ENCODE data around the gene CROCC2.

The CROCC2 gene

GRCh38 chr2:240986787-240987411, 80.8 kb downstream of the CROCC2 start:
- peak overlapping the region; percentile 82 for H3K9ac ChIP-seq
- H3K36me3 ChIP-seq, result no peaks in the 10 kb centered on the region
- H3K4me1 ChIP-seq, result peaks cover 90% of the 10 kb centered on the region
- H3K27me3 ChIP-seq, result peaks cover 9% of the 10 kb centered on the region; the same call in 1 of the 2 replicates
- H4K20me1 ChIP-seq, result no peaks in the 10 kb centered on the region
- peak; percentile 97 for TF ChIP-seq Cebpa-rat (IDR thresholded peaks at IDR 0.05)
- H3K4me3 ChIP-seq, result peak overlapping the region; percentile 32
- H3K27ac ChIP-seq, result peak overlapping the region; percentile 92
- H3K4me2 ChIP-seq, result peak overlapping the region; percentile 99
- no peaks in the 10 kb centered on the region for H3K9me3 ChIP-seq

- Histone ChIP-seq H3K36me3 (no peaks in the 10 kb centered on the region), H3K27ac (peak overlapping the region; percentile 92), H3K9me3 (no peaks in the 10 kb centered on the region), H3K4me1 (peaks cover 92% of the 10 kb centered on the region), H3K4me3 (peak overlapping the region; percentile 32), H3K27me3 (peaks cover 6% of the 10 kb centered on the region; the same call in 1 of the 2 replicates), H3K4me2 (peak overlapping the region; percentile 99), H3K9ac (peak overlapping the region; percentile 82), H4K20me1 (no peaks in the 10 kb centered on the region)
- TF ChIP-seq Cebpa-rat (IDR thresholded peaks at IDR 0.05), result no peak
Observed at GRCh38 chr2:240987588-240987987, 81.5 kb downstream of the CROCC2 start.

- H3K9me3 ChIP-seq, result no peaks in the 10 kb centered on the region
- H3K36me3 ChIP-seq, result no peaks in the 10 kb centered on the region
- 0 out of 2 replicates have a peak, but pooled peaks cover under 1% of the 10 kb centered on the region for H3K27me3 ChIP-seq
- TF ChIP-seq Cebpa-rat (IDR thresholded peaks at IDR 0.05), result no peak
- peaks cover 93% of the 10 kb centered on the region for H3K4me1 ChIP-seq
- H3K4me2 ChIP-seq, result peak overlapping the region; percentile 99
- H4K20me1 ChIP-seq, result no peaks in the 10 kb centered on the region
- H3K9ac ChIP-seq, result peak overlapping the region; percentile 82
- H3K27ac ChIP-seq, result peak overlapping the region; percentile 92
- H3K4me3 ChIP-seq, result peak overlapping the region; percentile 32
Observed at GRCh38 chr2:240988146-240988545, 82.0 kb downstream of the CROCC2 start.

- H3K9me3 ChIP-seq, result no peaks in the 10 kb centered on the region
- no peaks in the 10 kb centered on the region for H3K36me3 ChIP-seq
- peaks cover 93% of the 10 kb centered on the region for H3K4me1 ChIP-seq
- peak overlapping the region; percentile 92 for H3K27ac ChIP-seq
- peak overlapping the region; percentile 99 for H3K4me2 ChIP-seq
- H3K9ac ChIP-seq, result peak overlapping the region; percentile 82
- no peaks in the 10 kb centered on the region for H4K20me1 ChIP-seq
- H3K27me3 ChIP-seq, result no peaks in the 10 kb centered on the region
- peak overlapping the region; percentile 22; the same call in 1 of the 2 replicates for H3K4me3 ChIP-seq
- TF ChIP-seq Cebpa-rat (IDR thresholded peaks at IDR 0.05), result no peak
Observed at GRCh38 chr2:240988571-240989271, 82.6 kb downstream of the CROCC2 start.

GRCh38 chr2:240989451-240990265, 83.5 kb downstream of the CROCC2 start:
- peak overlapping the region; percentile 92 for H3K27ac ChIP-seq
- peak overlapping the region; percentile 99 for H3K4me2 ChIP-seq

GRCh38 chr2:240990266-240990529, 84.1 kb downstream of the CROCC2 start:
- Histone ChIP-seq H3K4me2 (peak overlapping the region; percentile 99), H3K27me3 (peaks cover 6% of the 10 kb centered on the region; the same call in 1 of the 2 replicates)

More at GRCh38 chr2:240989451-240990265, 83.5 kb downstream of the CROCC2 start:
- Histone ChIP-seq H4K20me1 (no peaks in the 10 kb centered on the region), H3K36me3 (no peaks in the 10 kb centered on the region), H3K4me3 (no peak overlapping the region), H3K9ac (peak overlapping the region; percentile 82), H3K9me3 (no peaks in the 10 kb centered on the region), H3K27me3 (peaks cover 2% of the 10 kb centered on the region; the same call in 1 of the 2 replicates), H3K4me1 (peaks cover 95% of the 10 kb centered on the region)
- no peak for TF ChIP-seq Cebpa-rat (IDR thresholded peaks at IDR 0.05)

GRCh38 chr2:240990726-240991377, 84.7 kb downstream of the CROCC2 start:
- Histone ChIP-seq H3K4me1 (peaks cover 100% of the 10 kb centered on the region), H3K27ac (peak overlapping the region; percentile 37; the same call in 1 of the 2 replicates), H4K20me1 (no peaks in the 10 kb centered on the region), H3K4me2 (peak overlapping the region; percentile 99), H3K27me3 (peaks cover 6% of the 10 kb centered on the region; the same call in 1 of the 2 replicates), H3K4me3 (no peak overlapping the region), H3K9me3 (no peaks in the 10 kb centered on the region), H3K36me3 (no peaks in the 10 kb centered on the region), H3K9ac (no peak overlapping the region)
- no peak for TF ChIP-seq Cebpa-rat (IDR thresholded peaks at IDR 0.05)

More at GRCh38 chr2:240990266-240990529, 84.1 kb downstream of the CROCC2 start:
- H3K9me3 ChIP-seq, result no peaks in the 10 kb centered on the region
- peaks cover 100% of the 10 kb centered on the region for H3K4me1 ChIP-seq
- H3K4me3 ChIP-seq, result no peak overlapping the region
- TF ChIP-seq Cebpa-rat (IDR thresholded peaks at IDR 0.05), result no peak
- no peaks in the 10 kb centered on the region for H3K36me3 ChIP-seq
- H3K9ac ChIP-seq, result no peak overlapping the region
- H4K20me1 ChIP-seq, result no peaks in the 10 kb centered on the region
- H3K27ac ChIP-seq, result 0 out of 2 replicates have a peak overlapping the region, but pooled peaks have one; percentile 92

- peak overlapping the region; percentile 37; the same call in 1 of the 2 replicates for H3K27ac ChIP-seq
- H3K36me3 ChIP-seq, result no peaks in the 10 kb centered on the region
- no peak for TF ChIP-seq Cebpa-rat (IDR thresholded peaks at IDR 0.05)
- H3K4me3 ChIP-seq, result no peak overlapping the region
- H3K4me1 ChIP-seq, result peaks cover 100% of the 10 kb centered on the region
- H3K9ac ChIP-seq, result no peak overlapping the region
- no peaks in the 10 kb centered on the region for H4K20me1 ChIP-seq
- no peaks in the 10 kb centered on the region for H3K9me3 ChIP-seq
- peak overlapping the region; percentile 99 for H3K4me2 ChIP-seq
- peaks cover 13% of the 10 kb centered on the region; the same call in 1 of the 2 replicates for H3K27me3 ChIP-seq
Observed at GRCh38 chr2:240991378-240992263, 85.5 kb downstream of the CROCC2 start.

Data from BLaER1 (cell line).